Mesenchymal stem cell (in vitro differentiated cells and primary cell): ENCODE measurements around the gene DCDC2.

ENCODE experiments used
- DNase-seq: peaks from one replicate; pipeline ENCODE4 v3.0.0-alpha.2; 2013
- H2AFZ ChIP-seq: one replicate; pipeline ENCODE4 v1.6.1; 2013; ENCODE audit warnings: low read depth, mild to moderate bottlenecking, control low read depth, inconsistent platforms, low read length, moderate library complexity
- H2AK5ac ChIP-seq: 2 replicates; pipeline ENCODE4 v1.6.1; 2013; ENCODE audit warnings: low read length, moderate library complexity, mild to moderate bottlenecking, inconsistent platforms; ENCODE audit not compliant: severe bottlenecking
- H2BK120ac ChIP-seq: one replicate; pipeline ENCODE4 v1.6.1; 2013; ENCODE audit warnings: low read depth, mild to moderate bottlenecking, inconsistent platforms, low read length, moderate library complexity
- H2BK12ac ChIP-seq, 2 experiments: one replicate each; pipeline ENCODE4 v1.6.1; 2013; ENCODE audit warnings: inconsistent platforms in 2 of 2, low read length in 2 of 2, mild to moderate bottlenecking in 2 of 2, moderate library complexity in 2 of 2, control low read depth in 1 of 2
- H2BK15ac ChIP-seq: one replicate; pipeline ENCODE4 v1.6.1; 2013; ENCODE audit warnings: mild to moderate bottlenecking, low read depth, inconsistent platforms; ENCODE audit not compliant: poor library complexity, severe bottlenecking
- H2BK5ac ChIP-seq: 2 replicates; pipeline ENCODE4 v1.6.1; 2013; ENCODE audit warnings: low read depth, mild to moderate bottlenecking, low read length, control low read depth, inconsistent platforms; ENCODE audit not compliant: poor library complexity, severe bottlenecking
- H3K14ac ChIP-seq, 2 experiments: one replicate each; pipeline ENCODE4 v1.6.1; 2013; ENCODE audit warnings: inconsistent platforms in 2 of 2, low read length in 2 of 2, control low read depth in 1 of 2, mild to moderate bottlenecking in 1 of 2, moderate library complexity in 1 of 2
- H3K18ac ChIP-seq, 2 experiments: one replicate each; pipeline ENCODE4 v1.6.1; 2013; ENCODE audit warnings: inconsistent platforms in 2 of 2, low read length in 2 of 2, control low read depth in 1 of 2, low read depth in 1 of 2, mild to moderate bottlenecking in 1 of 2
- H3K23ac ChIP-seq, 2 experiments: one replicate each; pipeline ENCODE4 v1.6.1; 2013; ENCODE audit warnings: inconsistent platforms in 2 of 2, low read length in 2 of 2, mild to moderate bottlenecking in 2 of 2, moderate library complexity in 2 of 2, control low read depth in 1 of 2
- H3K27ac ChIP-seq: 2 replicates; pipeline ENCODE4 v1.5.1; 2013; ENCODE audit warnings: mild to moderate bottlenecking, moderate library complexity, low read length, control low read depth, inconsistent platforms; ENCODE audit not compliant: poor library complexity, severe bottlenecking
- H3K27me3 ChIP-seq, 2 experiments: 2 replicates each; pipeline versions ENCODE4 v1.6.1 to v1.7.0; 2013; ENCODE audit warnings: low read length in 2 of 2, mild to moderate bottlenecking in 2 of 2, moderate library complexity in 2 of 2, control low read depth in 1 of 2, inconsistent platforms in 1 of 2; ENCODE audit not compliant: control insufficient read depth in 1 of 2, insufficient read depth in 1 of 2
- H3K36me3 ChIP-seq, 2 experiments: 2 replicates each; pipeline versions ENCODE4 v1.6.1 to v1.7.0; 2013; ENCODE audit warnings: low read length in 2 of 2, control low read depth in 1 of 2, inconsistent platforms in 1 of 2, low read depth in 1 of 2, mild to moderate bottlenecking in 1 of 2; ENCODE audit not compliant: insufficient read depth in 2 of 2, control insufficient read depth in 1 of 2
- H3K4ac ChIP-seq, 2 experiments: one replicate each; pipeline ENCODE4 v1.6.1; 2013; ENCODE audit warnings: inconsistent platforms in 2 of 2, low read length in 2 of 2, mild to moderate bottlenecking in 2 of 2, moderate library complexity in 2 of 2, control low read depth in 1 of 2, low read depth in 1 of 2
- H3K4me1 ChIP-seq: 2 replicates; pipeline ENCODE4 v1.6.1; 2013; ENCODE audit warnings: low read depth, low read length, control low read depth; ENCODE audit not compliant: control insufficient read depth, insufficient read depth
- H3K4me2 ChIP-seq: 2 replicates; pipeline ENCODE4 v1.6.1; 2013; ENCODE audit warnings: low read length, mild to moderate bottlenecking, inconsistent platforms; ENCODE audit not compliant: poor library complexity, severe bottlenecking
- H3K4me3 ChIP-seq, 2 experiments: 2 replicates each; pipeline versions ENCODE4 v1.5.1 to v1.7.0; 2013; ENCODE audit warnings: low read length in 2 of 2, mild to moderate bottlenecking in 2 of 2, control low read depth in 1 of 2, low read depth in 1 of 2; ENCODE audit not compliant: insufficient read depth in 1 of 2
- H3K79me1 ChIP-seq: replicated peaks from 2 replicates; pipeline ENCODE4 v1.6.1; 2013; ENCODE audit warnings: mild to moderate bottlenecking, control low read depth, low read length, inconsistent platforms; ENCODE audit not compliant: poor library complexity, severe bottlenecking
- H3K9ac ChIP-seq: 2 replicates; pipeline ENCODE4 v1.7.0; 2013; ENCODE audit warnings: mild to moderate bottlenecking, low read length, moderate library complexity
- H3K9me3 ChIP-seq: 2 replicates; pipeline ENCODE4 v1.7.0; 2013; ENCODE audit warnings: mild to moderate bottlenecking, low read length; ENCODE audit not compliant: control insufficient read depth
- H4K8ac ChIP-seq: one replicate; pipeline ENCODE4 v1.6.1; 2013; ENCODE audit warnings: inconsistent platforms, mild to moderate bottlenecking, low read length, moderate library complexity
- H4K91ac ChIP-seq: one replicate; pipeline ENCODE4 v1.6.1; 2013; ENCODE audit warnings: mild to moderate bottlenecking, low read length, inconsistent platforms
- WGBS: methylation state at CpG from one replicate; pipeline ENCODE4 v1.1.7; 2013; ENCODE audit warnings: mixed read lengths; 5-methylcytosine and 5-hydroxymethylcytosine counted together

DCDC2 gene

DNA sequence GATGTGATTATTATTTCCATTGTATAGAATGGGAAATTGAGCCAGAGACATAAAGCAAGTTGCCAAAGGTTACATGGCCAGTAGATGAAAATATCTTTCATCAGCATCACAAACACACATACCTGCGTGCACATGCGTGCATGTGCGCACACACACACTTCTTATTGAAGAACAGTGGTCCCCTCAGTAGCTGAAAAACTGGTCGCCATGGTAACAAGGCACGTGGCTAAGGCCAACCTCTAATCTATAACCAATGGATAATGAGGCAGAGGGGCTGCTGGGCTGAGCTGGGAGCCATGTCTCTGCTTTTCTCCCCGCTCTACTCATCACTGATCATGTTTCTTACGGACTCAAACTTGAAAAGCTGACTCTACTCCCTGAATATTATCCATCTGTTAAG, 171.5 kb downstream of the DCDC2 start:
- Histone ChIP-seq H2BK5ac (no peak overlapping the region), H3K18ac (no peak overlapping the region), H2BK15ac (no peak overlapping the region), H2AK5ac (no peak overlapping the region), H2BK120ac (no peak overlapping the region), H3K4me2 (no peak overlapping the region), H2AFZ (no peak overlapping the region), H3K9ac (no peak overlapping the region), H4K91ac (no peak overlapping the region), H3K79me1 (no peaks in the 10 kb centered on the region), H3K9me3 (peaks cover 8% of the 10 kb centered on the region), H3K27me3 (no peaks in the 10 kb centered on the region), H3K4me1 (no peaks in the 10 kb centered on the region), H4K8ac (no peak overlapping the region), H3K4ac (no peak overlapping the region), H3K14ac (no peak overlapping the region), H2BK12ac (no peak overlapping the region), H3K36me3 (peaks cover 0 to 3% of the 10 kb centered on the region in 2 experiments), H3K27ac (no peak overlapping the region), H3K23ac (no peak overlapping the region), H3K4me3 (no peak overlapping the region)
- no peak for DNase-seq
- 83% methylated on average over 7 of the region's 7 CpGs for WGBS

DNA sequence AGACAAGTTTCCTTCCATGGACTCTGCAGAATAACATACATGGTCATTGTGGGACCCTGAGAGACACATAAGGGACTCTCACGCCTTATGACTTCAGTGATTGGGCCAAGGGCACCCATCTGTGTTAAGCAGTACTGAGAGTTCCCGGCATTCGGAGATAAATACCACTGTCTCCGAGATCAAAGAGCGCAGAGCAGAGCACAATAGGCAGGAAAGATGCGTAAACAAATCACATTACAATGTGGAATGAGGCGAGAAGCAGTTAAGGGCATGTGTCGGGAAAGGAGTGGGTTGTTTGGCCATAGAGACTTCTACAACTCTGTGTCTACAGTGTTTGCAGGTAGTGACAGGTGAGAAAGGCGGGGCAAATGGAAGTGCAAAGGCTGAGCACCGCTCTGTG, 174.3 kb downstream of the DCDC2 start:
- WGBS: 85% methylated on average over 8 of the region's 10 CpGs
- no peak overlapping the region for H3K18ac ChIP-seq
- no peak overlapping the region for H2BK5ac ChIP-seq
- no peak overlapping the region for H2AK5ac ChIP-seq
- no peak overlapping the region for H3K27ac ChIP-seq
- H3K79me1 ChIP-seq: no peaks in the 10 kb centered on the region
- no peak overlapping the region for H3K4me2 ChIP-seq
- H4K91ac ChIP-seq: no peak overlapping the region
- H3K4ac ChIP-seq: no peak overlapping the region
- no peak overlapping the region for H2BK12ac ChIP-seq
- no peak overlapping the region for H3K4me3 ChIP-seq
- no peak overlapping the region for H2BK120ac ChIP-seq
- H3K9ac ChIP-seq: no peak overlapping the region
- peaks cover 8% of the 10 kb centered on the region for H3K9me3 ChIP-seq
- no peak for DNase-seq
- H3K4me1 ChIP-seq: no peaks in the 10 kb centered on the region
- H3K14ac ChIP-seq: no peak overlapping the region
- no peak overlapping the region for H4K8ac ChIP-seq
- no peak overlapping the region for H2AFZ ChIP-seq
- H3K23ac ChIP-seq: no peak overlapping the region
- H2BK15ac ChIP-seq: no peak overlapping the region
- no peaks in the 10 kb centered on the region for H3K27me3 ChIP-seq
- H3K36me3 ChIP-seq: peaks cover 0 to 3% of the 10 kb centered on the region in 2 experiments

GRCh38 chr6:24157886-24158285, 200.0 kb downstream of the DCDC2 start:
- Histone ChIP-seq H4K8ac (no peak overlapping the region), H3K4me1 (no peaks in the 10 kb centered on the region), H3K27ac (no peak overlapping the region), H2AK5ac (no peak overlapping the region), H3K4me2 (no peak overlapping the region), H2BK5ac (no peak overlapping the region), H3K9ac (no peak overlapping the region), H3K79me1 (no peaks in the 10 kb centered on the region), H3K18ac (no peak overlapping the region), H3K4ac (no peak overlapping the region), H3K23ac (no peak overlapping the region), H2BK12ac (no peak overlapping the region), H3K14ac (no peak overlapping the region), H4K91ac (no peak overlapping the region), H3K4me3 (no peak overlapping the region), H3K36me3 (no peaks in the 10 kb centered on the region), H3K9me3 (no peaks in the 10 kb centered on the region), H2BK120ac (no peak overlapping the region), H2BK15ac (no peak overlapping the region), H2AFZ (no peak overlapping the region), H3K27me3 (no peaks in the 10 kb centered on the region)
- no peak for DNase-seq
- WGBS: no CpG with 5 or more reads among the region's 1 CpG

- Histone ChIP-seq H2BK15ac (no peak overlapping the region), H2AK5ac (no peak overlapping the region), H3K9ac (no peak overlapping the region), H3K18ac (no peak overlapping the region), H3K23ac (no peak overlapping the region), H3K4me2 (no peak overlapping the region), H2AFZ (no peak overlapping the region), H3K4me3 (no peak overlapping the region), H4K91ac (no peak overlapping the region), H4K8ac (no peak overlapping the region), H2BK12ac (no peak overlapping the region), H3K79me1 (no peaks in the 10 kb centered on the region), H2BK5ac (no peak overlapping the region), H3K36me3 (no peaks in the 10 kb centered on the region), H3K27me3 (no peaks in the 10 kb centered on the region), H2BK120ac (no peak overlapping the region), H3K14ac (no peak overlapping the region), H3K9me3 (no peaks in the 10 kb centered on the region), H3K27ac (no peak overlapping the region), H3K4ac (no peak overlapping the region), H3K4me1 (no peaks in the 10 kb centered on the region)
- no peak for DNase-seq
These were observed 203.7 kb downstream of the DCDC2 start for GRCh38 chr6:24154121-24154520.
